GM23338 (cell line): Measurements from ENCODE around the gene MED28. TPM values are rescaled to one million over a fixed set of nuclear protein-coding genes. Genes with fewer than 3 reads are reported as not detected.

Experiments
- ATAC-seq: fragments of 200-7000 bp; cut with Tn5 transposase; 3 replicates; pipeline ENCODE4 v1.9.1; 2020
- DNase-seq: peaks from one replicate; pipeline ENCODE4 v3.0.0-alpha.2; 2015; ENCODE audit warnings: low spot score
- H2AFZ ChIP-seq: fragments of 200-600 bp; sonication (generic); 2 replicates; pipeline ENCODE4 v1.8.0; 2016; ENCODE audit warnings: antibody characterized with exemption, mild to moderate bottlenecking, moderate library complexity
- H3F3A ChIP-seq: fragments of 200-600 bp; sonication (generic); replicated peaks from 2 replicates; pipeline ENCODE4 v1.8.0; 2017; ENCODE audit warnings: antibody characterized with exemption, mixed run types, low read depth
- H3K27ac ChIP-seq: fragments of 200-600 bp; sonication (generic); 2 replicates; pipeline ENCODE4 v1.6.1; 2016; ENCODE audit warnings: low read depth
- H3K27me3 ChIP-seq: fragments of 200-600 bp; sonication (generic); 2 replicates; pipeline ENCODE4 v1.8.0; 2016; ENCODE audit warnings: mild to moderate bottlenecking, mixed run types, moderate library complexity; ENCODE audit not compliant: insufficient read depth
- H3K36me3 ChIP-seq: fragments of 200-600 bp; sonication (generic); 2 replicates; pipeline ENCODE4 v1.8.0; 2016; ENCODE audit warnings: mild to moderate bottlenecking; ENCODE audit not compliant: insufficient read depth
- H3K4me1 ChIP-seq: fragments of 200-600 bp; sonication (generic); 2 replicates; pipeline ENCODE4 v1.8.0; 2016; ENCODE audit warnings: mild to moderate bottlenecking, moderate library complexity; ENCODE audit not compliant: insufficient read depth
- H3K4me2 ChIP-seq: fragments of 200-600 bp; sonication (generic); 2 replicates; pipeline ENCODE4 v1.7.1; 2017; ENCODE audit warnings: mixed run types
- H3K4me3 ChIP-seq: fragments of 200-600 bp; sonication (generic); 2 replicates; pipeline ENCODE4 v1.6.1; 2016; ENCODE audit warnings: mixed run types
- H3K79me2 ChIP-seq: fragments of 200-600 bp; sonication (generic); replicated peaks from 2 replicates; pipeline ENCODE4 v1.8.0; 2017; ENCODE audit warnings: mild to moderate bottlenecking; ENCODE audit not compliant: insufficient read depth
- H3K9me2 ChIP-seq: fragments of 200-600 bp; sonication (generic); 2 replicates; pipeline ENCODE4 v1.8.0; 2017; ENCODE audit not compliant: insufficient read depth
- H4K20me1 ChIP-seq: fragments of 200-600 bp; sonication (generic); replicated peaks from 2 replicates; pipeline ENCODE4 v1.8.0; 2017; ENCODE audit warnings: mild to moderate bottlenecking; ENCODE audit not compliant: insufficient read depth
- H3K27ac Mint-ChIP-seq: 2 replicates; pipeline ENCODE4 v1.8.0; 2020; ENCODE audit warnings: inconsistent platforms, mild to moderate bottlenecking, moderate library complexity, mixed read lengths
- H3K27me3 Mint-ChIP-seq: 3 replicates; pipeline ENCODE4 v1.8.0; 2022; ENCODE audit warnings: low read depth, mild to moderate bottlenecking, moderate library complexity, mixed read lengths, inconsistent platforms; ENCODE audit not compliant: insufficient read depth, poor library complexity
- H3K36me3 Mint-ChIP-seq: 3 replicates; pipeline ENCODE4 v1.8.0; 2021; ENCODE audit warnings: low read depth, mild to moderate bottlenecking, inconsistent platforms, moderate library complexity, mixed read lengths
- H3K4me1 Mint-ChIP-seq: 3 replicates; pipeline ENCODE4 v1.8.0; 2020; ENCODE audit warnings: mild to moderate bottlenecking, inconsistent platforms, mixed read lengths
- H3K4me3 Mint-ChIP-seq: 3 replicates; pipeline ENCODE4 v1.8.0; 2021; ENCODE audit warnings: moderate library complexity, mild to moderate bottlenecking, inconsistent platforms, mixed read lengths
- H3K9me3 Mint-ChIP-seq: 3 replicates; pipeline ENCODE4 v1.8.0; 2020; ENCODE audit warnings: moderate library complexity, mild to moderate bottlenecking, inconsistent platforms, mixed read lengths
- CREB1 ChIP-seq: fragments of 250-450 bp; sonication (Bioruptor Pico); IDR thresholded peaks from 2 replicates; pipeline ENCODE4 v1.5.0; 2020; ENCODE audit warnings: low read depth, mild to moderate bottlenecking, moderate library complexity
- CTCF ChIP-seq, 2 experiments: fragments of 200-600 bp in 1 of 2; sonication (generic) in 1 of 2; conservative IDR thresholded peaks; 2 replicates each; pipeline versions ENCODE4 v1.5.1 to v1.6.1; 2016 to 2017; ENCODE audit warnings: antibody characterized with exemption in 2 of 2, low read depth in 2 of 2, mild to moderate bottlenecking in 2 of 2, moderate library complexity in 1 of 2
- ETS1 ChIP-seq: IDR thresholded peaks from 2 replicates; pipeline ENCODE4 v1.6.1; 2016; ENCODE audit warnings: antibody characterized with exemption
- JUNB ChIP-seq: IDR thresholded peaks from one replicate; pipeline ENCODE4 v1.6.1; 2016; ENCODE audit warnings: antibody characterized with exemption; ENCODE audit not compliant: unreplicated experiment
- POLR2AphosphoS5 ChIP-seq: IDR thresholded peaks from 2 replicates; pipeline ENCODE4 v1.6.1; 2016; ENCODE audit warnings: antibody characterized with exemption, low read depth
- STAT1 ChIP-seq: IDR thresholded peaks from one replicate; pipeline ENCODE4 v1.6.1; 2016; ENCODE audit warnings: antibody characterized with exemption; ENCODE audit not compliant: unreplicated experiment
- ZNF114 ChIP-seq: fragments of 250-450 bp; sonication (Bioruptor Pico); IDR thresholded peaks from 2 replicates; pipeline ENCODE4 v1.5.0; 2020; ENCODE audit warnings: mild to moderate bottlenecking, moderate library complexity
- ZNF331 ChIP-seq: fragments of 250-450 bp; sonication (Bioruptor Pico); IDR thresholded peaks from 2 replicates; pipeline ENCODE4 v1.5.0; 2020; ENCODE audit warnings: low read depth, mild to moderate bottlenecking, moderate library complexity
- ZNF462 ChIP-seq: fragments of 250-450 bp; sonication (Bioruptor Pico); IDR thresholded peaks from 2 replicates; pipeline ENCODE4 v1.5.0; 2020; ENCODE audit warnings: mild to moderate bottlenecking, moderate library complexity
- polyA plus RNA-seq: library from polyadenylated mRNA; unstranded; fragments of >200 nt; fragmentation: Nextera tagmentation; extraction: Ambion mirVana; gene quantifications from 2 replicates; pipeline ENCODE4 v1.2.1, GENCODE V29; 2016
- total RNA-seq: library from RNA; depleted of rRNA; stranded (reverse); fragments of >200 nt; shearing (Covaris generic); gene quantifications from 2 replicates; pipeline ENCODE4 v1.2.3, GENCODE V29; 2014

The MED28 gene
- total and polyA plus RNA-seq, 2 experiments from 2014 or later: 24.0 to 60.9 TPM

- no peak for TF ChIP-seq ZNF462
- no peak for TF ChIP-seq POLR2AphosphoS5
- no peak for TF ChIP-seq ZNF114
- no peak for TF ChIP-seq CREB1 (CRISPR knock-in tag)
- no peak for TF ChIP-seq ETS1
- no peak for TF ChIP-seq ZNF331 (CRISPR knock-in tag)
Measured at GRCh38 chr4:17565846-17566245, 48.6 kb upstream of the MED28 start (continued).

GRCh38 chr4:17567271-17567670, 47.2 kb upstream of the MED28 start:
- ATAC-seq (no peak), DNase-seq (no peak)
- Histone ChIP-seq H3K27ac (no peak overlapping the region), H3K4me3 (no peak overlapping the region), H3K9me2 (no peaks in the 10 kb centered on the region), H3K36me3 (no peaks in the 10 kb centered on the region), H3K4me2 (no peak overlapping the region), H3F3A (no peaks in the 10 kb centered on the region), H3K27me3 (no peaks in the 10 kb centered on the region), H3K4me1 (no peaks in the 10 kb centered on the region), H4K20me1 (no peaks in the 10 kb centered on the region), H2AFZ (no peak overlapping the region), H3K79me2 (no peaks in the 10 kb centered on the region)
- Mint-ChIP-seq H3K27me3 (peaks cover 7% of the 10 kb centered on the region), H3K36me3 (no peaks in the 10 kb centered on the region; the same call in 2 of the 3 replicates), H3K4me1 (no peaks in the 10 kb centered on the region; the same call in 1 of the 3 replicates), H3K4me3 (no peak overlapping the region), H3K9me3 (no peaks in the 10 kb centered on the region), H3K27ac (no peak overlapping the region)
- TF ChIP-seq STAT1: no peak
- no peak for TF ChIP-seq ETS1
- no peak for TF ChIP-seq JUNB
- TF ChIP-seq CTCF (conservative IDR thresholded peaks at IDR 0.05; ENCODE audit: low read depth in 2 of 2): no peak
